Endodermal cell (in vitro differentiated cells): Measurements from ENCODE around the gene CENPN. TPM values are rescaled to one million over a fixed set of nuclear protein-coding genes. Genes with fewer than 3 reads are reported as not detected.

Source experiments
- DNase-seq: peaks from one replicate; pipeline ENCODE4 v3.0.0-alpha.2; 2017
- H3K27ac ChIP-seq: 2 replicates; pipeline ENCODE4 v1.5.1; 2013; ENCODE audit warnings: mild to moderate bottlenecking, low read depth, low read length, moderate library complexity
- H3K27me3 ChIP-seq: 2 replicates; pipeline ENCODE4 v1.6.1; 2013; ENCODE audit warnings: mild to moderate bottlenecking, low read length, moderate library complexity; ENCODE audit not compliant: insufficient read depth, control insufficient read depth, poor library complexity, severe bottlenecking
- H3K36me3 ChIP-seq: 2 replicates; pipeline ENCODE4 v1.7.0; 2013; ENCODE audit warnings: mild to moderate bottlenecking, low read length, moderate library complexity; ENCODE audit not compliant: control insufficient read depth, insufficient read depth
- H3K4me1 ChIP-seq: one replicate; pipeline ENCODE4 v1.7.0; 2013; ENCODE audit warnings: low read length; ENCODE audit not compliant: control insufficient read depth, insufficient read depth
- H3K4me3 ChIP-seq: 2 replicates; pipeline ENCODE4 v1.5.1; 2013; ENCODE audit warnings: mild to moderate bottlenecking, low read length, moderate library complexity
- H3K9ac ChIP-seq: 2 replicates; pipeline ENCODE4 v1.6.1; 2013; ENCODE audit warnings: mild to moderate bottlenecking, low read length, moderate library complexity; ENCODE audit not compliant: poor library complexity, severe bottlenecking; ENCODE audit errors: extremely low read depth
- H3K9me3 ChIP-seq: 2 replicates; pipeline ENCODE4 v1.6.1; 2013; ENCODE audit warnings: mild to moderate bottlenecking, low read length, moderate library complexity; ENCODE audit not compliant: control insufficient read depth
- H3K27ac Mint-ChIP-seq: 2 replicates; pipeline ENCODE4 v1.8.0; 2020; ENCODE audit warnings: mixed read lengths
- H3K27me3 Mint-ChIP-seq: 2 replicates; pipeline ENCODE4 v1.8.0; 2021; ENCODE audit warnings: mild to moderate bottlenecking, mixed read lengths; ENCODE audit not compliant: insufficient read depth
- H3K36me3 Mint-ChIP-seq: 2 replicates; pipeline ENCODE4 v1.8.0; 2020; ENCODE audit warnings: low read depth, mixed read lengths
- H3K4me1 Mint-ChIP-seq: 2 replicates; pipeline ENCODE4 v1.8.0; 2020; ENCODE audit warnings: mixed read lengths
- H3K4me3 Mint-ChIP-seq: 2 replicates; pipeline ENCODE4 v1.8.0; 2020; ENCODE audit warnings: mild to moderate bottlenecking, moderate library complexity, mixed read lengths
- H3K9me3 Mint-ChIP-seq: 2 replicates; pipeline ENCODE4 v1.8.0; 2020; ENCODE audit warnings: mild to moderate bottlenecking, mixed read lengths
- WGBS, 2 experiments: methylation state at CpG; one replicate each; pipeline versions ENCODE4 v1.1.5 to v1.1.7; 2013; ENCODE audit warnings: missing lambda C conversion rate in 2 of 2, mixed read lengths in 1 of 2; ENCODE audit not compliant: insufficient coverage in 1 of 2, insufficient read length in 1 of 2; 5-methylcytosine and 5-hydroxymethylcytosine counted together
- total RNA-seq, 2 donors: library from RNA; stranded (reverse); fragmentation: NEBNext Ultra II Directional in 1 of 2; extraction: Animal tissue kit (Norgen Biotek cat#: 25700) in 1 of 2; gene quantifications; 2 replicates in 1 of 2; 3 replicates in 1 of 2; pipeline ENCODE4 v1.2.1, GENCODE V29; 2021
- TF ChIP-seq, protein P1 (sequence below): fragments of 200-600 bp; sonication (generic); conservative IDR thresholded peaks from 2 replicates; pipeline ENCODE4 v1.5.0; 2021; ENCODE audit warnings: antibody characterized with exemption, mild to moderate bottlenecking

The CENPN gene
- total RNA-seq, 2 donors from 2014 or later = 45.1 to 52.8 TPM

DNA sequence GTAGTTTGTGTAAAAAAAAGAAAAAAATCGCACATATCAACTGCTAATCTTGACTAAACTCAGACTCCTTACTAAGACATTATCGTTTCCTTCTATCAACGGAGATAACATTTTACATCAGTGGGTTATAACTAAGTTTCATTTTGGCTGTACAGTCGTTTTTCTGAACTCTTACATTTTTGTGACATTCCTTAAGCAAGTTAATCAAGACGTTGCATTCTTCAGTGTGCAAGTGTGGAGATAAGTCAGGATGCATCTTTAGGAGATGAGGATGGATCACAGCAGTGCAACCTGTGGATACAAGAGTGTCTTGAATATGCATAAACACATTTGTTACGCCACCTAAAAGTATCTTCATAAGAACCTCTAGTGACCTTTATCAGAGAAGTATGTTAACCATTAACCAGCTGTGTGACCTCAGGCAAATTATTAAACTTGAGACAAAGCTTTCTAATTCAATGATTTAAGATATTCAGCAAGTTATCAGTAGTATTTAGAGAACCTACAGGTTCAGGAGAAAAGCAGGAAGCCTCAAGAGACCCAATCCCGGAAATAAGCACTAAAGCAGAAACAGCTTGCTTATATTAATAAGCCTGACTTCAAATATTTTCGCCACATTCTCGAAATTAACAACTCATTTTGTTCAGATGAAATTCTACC is 9.7 kb upstream of the CENPN start:
- DNase-seq = no peak
- Mint-ChIP-seq H3K4me1 (peaks cover 19% of the 10 kb centered on the region), H3K27ac (peak overlapping the region; percentile 66), H3K27me3 (no peaks in the 10 kb centered on the region), H3K4me3 (no peak overlapping the region), H3K9me3 (peaks cover 6% of the 10 kb centered on the region), H3K36me3 (peaks cover 19% of the 10 kb centered on the region)
- Histone ChIP-seq H3K4me3 (peak overlapping the region; percentile 46), H3K9me3 (no peaks in the 10 kb centered on the region), H3K27ac (no peak overlapping the region), H3K36me3 (peaks cover 12% of the 10 kb centered on the region), H3K27me3 (no peaks in the 10 kb centered on the region), H3K9ac (no peak overlapping the region), H3K4me1 (peaks cover 5% of the 10 kb centered on the region)
- WGBS, 2 experiments = 89 to 91% methylated on average over 4 to 7 of the region's 9 CpGs
- TF ChIP-seq, protein P1, sequence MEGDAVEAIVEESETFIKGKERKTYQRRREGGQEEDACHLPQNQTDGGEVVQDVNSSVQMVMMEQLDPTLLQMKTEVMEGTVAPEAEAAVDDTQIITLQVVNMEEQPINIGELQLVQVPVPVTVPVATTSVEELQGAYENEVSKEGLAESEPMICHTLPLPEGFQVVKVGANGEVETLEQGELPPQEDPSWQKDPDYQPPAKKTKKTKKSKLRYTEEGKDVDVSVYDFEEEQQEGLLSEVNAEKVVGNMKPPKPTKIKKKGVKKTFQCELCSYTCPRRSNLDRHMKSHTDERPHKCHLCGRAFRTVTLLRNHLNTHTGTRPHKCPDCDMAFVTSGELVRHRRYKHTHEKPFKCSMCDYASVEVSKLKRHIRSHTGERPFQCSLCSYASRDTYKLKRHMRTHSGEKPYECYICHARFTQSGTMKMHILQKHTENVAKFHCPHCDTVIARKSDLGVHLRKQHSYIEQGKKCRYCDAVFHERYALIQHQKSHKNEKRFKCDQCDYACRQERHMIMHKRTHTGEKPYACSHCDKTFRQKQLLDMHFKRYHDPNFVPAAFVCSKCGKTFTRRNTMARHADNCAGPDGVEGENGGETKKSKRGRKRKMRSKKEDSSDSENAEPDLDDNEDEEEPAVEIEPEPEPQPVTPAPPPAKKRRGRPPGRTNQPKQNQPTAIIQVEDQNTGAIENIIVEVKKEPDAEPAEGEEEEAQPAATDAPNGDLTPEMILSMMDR = no peak

DNA sequence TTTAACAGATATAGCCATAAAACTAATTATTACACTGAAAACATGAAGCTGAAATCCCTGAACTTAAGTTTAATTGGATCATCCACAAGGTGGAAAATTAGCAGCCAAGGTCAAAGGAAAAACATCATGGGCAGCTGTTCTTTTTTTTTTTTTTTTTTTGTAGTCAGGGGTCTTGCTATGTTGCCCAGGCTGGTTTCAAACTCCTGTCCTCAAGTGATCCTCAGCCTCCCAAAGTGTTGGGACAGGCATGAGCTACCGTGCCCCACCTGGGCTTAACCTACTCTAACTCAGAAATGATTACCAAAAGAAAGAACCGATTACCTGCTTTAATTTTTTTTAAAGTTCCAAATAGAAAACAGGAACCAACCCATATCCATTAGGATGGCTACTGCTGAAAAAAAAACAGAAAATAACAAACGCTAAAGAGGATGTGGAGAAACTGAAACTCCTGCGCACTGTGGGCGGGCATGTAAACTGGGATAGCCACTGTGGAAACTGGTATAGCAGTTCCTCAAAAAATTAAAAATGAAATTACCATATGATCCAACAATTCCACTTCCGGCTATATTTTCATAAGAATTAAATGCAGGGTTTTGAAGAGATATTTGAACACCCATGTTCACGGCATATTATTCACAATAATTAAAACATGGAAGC is 8.9 kb upstream of the CENPN start:
- peaks cover 18% of the 10 kb centered on the region for H3K4me1 Mint-ChIP-seq
- Histone ChIP-seq H3K36me3 (peaks cover 12% of the 10 kb centered on the region), H3K27me3 (no peaks in the 10 kb centered on the region), H3K4me1 (peaks cover 5% of the 10 kb centered on the region), H3K4me3 (peak overlapping the region; percentile 46), H3K9me3 (no peaks in the 10 kb centered on the region), H3K27ac (no peak overlapping the region), H3K9ac (no peak overlapping the region)
- H3K27me3 Mint-ChIP-seq = no peaks in the 10 kb centered on the region
- peaks cover 18% of the 10 kb centered on the region for H3K36me3 Mint-ChIP-seq
- no peak for DNase-seq
- no peak overlapping the region for H3K4me3 Mint-ChIP-seq
- peaks cover 6% of the 10 kb centered on the region for H3K9me3 Mint-ChIP-seq
- TF ChIP-seq, protein P1 = no peak
- 94 to 97% methylated on average over 5 to 6 of the region's 7 CpGs for WGBS, 2 experiments
- H3K27ac Mint-ChIP-seq = no peak overlapping the region

DNA sequence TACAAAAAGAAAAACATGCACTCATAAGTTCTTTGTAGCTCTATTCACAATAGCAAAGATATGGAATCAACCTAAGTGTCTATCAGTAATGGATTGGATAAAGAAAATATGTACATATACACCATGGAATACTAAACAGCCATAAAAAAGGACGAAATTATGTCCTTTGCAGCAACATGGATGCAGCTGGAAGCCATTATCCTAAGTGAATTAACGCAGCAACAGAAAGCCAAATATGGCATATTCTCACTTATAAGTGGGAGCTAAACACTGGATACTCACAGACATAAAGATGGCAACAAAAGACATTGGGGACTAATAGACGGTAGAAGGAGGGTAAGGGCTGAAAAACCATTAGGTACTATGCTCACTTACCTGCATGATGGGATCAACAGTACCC is 6.1 kb upstream of the CENPN start:
- Mint-ChIP-seq H3K4me1 (peaks cover 20% of the 10 kb centered on the region), H3K36me3 (peaks cover 18% of the 10 kb centered on the region), H3K9me3 (peaks cover 6% of the 10 kb centered on the region), H3K27ac (no peak overlapping the region), H3K4me3 (no peak overlapping the region), H3K27me3 (no peaks in the 10 kb centered on the region)
- peaks cover 5% of the 10 kb centered on the region for H3K4me1 ChIP-seq
- TF ChIP-seq, protein P1 = no peak
- H3K9me3 ChIP-seq = no peaks in the 10 kb centered on the region
- H3K4me3 ChIP-seq = no peak overlapping the region
- H3K27me3 ChIP-seq = no peaks in the 10 kb centered on the region
- DNase-seq = no peak
- WGBS, 2 experiments = 95 to 96% methylated on average over 3 of the region's 3 CpGs
- H3K9ac ChIP-seq = no peak overlapping the region
- no peak overlapping the region for H3K27ac ChIP-seq
- peaks cover 12% of the 10 kb centered on the region for H3K36me3 ChIP-seq
